T-helper 9 cell (primary cell): Measurements from ENCODE around the gene RCN1.
A peak's percentile ranks its signal among the peaks of the same experiment; 100 is the strongest.
"Not testable (repeated sequence)": the region's sequence is repeated elsewhere in the genome, so short reads cannot be mapped to it uniquely, and the experiment has no call there.

Source experiments
- DNase-seq: peaks from one replicate; pipeline ENCODE4 v3.0.0-alpha.2; 2020
- total RNA-seq, 2 donors: gene quantifications; one replicate each; lab custom pipeline; 2026; lab: John Stamatoyannopoulos, UW

Gene RCN1
- total RNA-seq = 3.8 to 4.3 reads per million in 2 donors

- peak; percentile 16 for DNase-seq
Observed at GRCh38 chr11:32090545-32091370, at the start of gene RCN1. Gene RCN1 (plus strand): TSS chr11:32091074. CDS start chr11:32091197, 123 bp downstream.

GRCh38 chr11:32043737-32044136 lies 47.1 kb upstream of the RCN1 start:
- DNase-seq = no peak

- no peak for DNase-seq
Observed at GRCh38 chr11:32044158-32044863, 46.6 kb upstream of the RCN1 start.

GRCh38 chr11:32045456-32045855 lies 45.4 kb upstream of the RCN1 start:
- DNase-seq = no peak

GRCh38 chr11:32050264-32050663 lies 40.6 kb upstream of the RCN1 start:
- DNase-seq = no peak

- peak; percentile 38 for DNase-seq
Observed at GRCh38 chr11:32052215-32052614, 38.7 kb upstream of the RCN1 start.

GRCh38 chr11:32053151-32053888 lies 37.6 kb upstream of the RCN1 start:
- DNase-seq = no peak

DNA sequence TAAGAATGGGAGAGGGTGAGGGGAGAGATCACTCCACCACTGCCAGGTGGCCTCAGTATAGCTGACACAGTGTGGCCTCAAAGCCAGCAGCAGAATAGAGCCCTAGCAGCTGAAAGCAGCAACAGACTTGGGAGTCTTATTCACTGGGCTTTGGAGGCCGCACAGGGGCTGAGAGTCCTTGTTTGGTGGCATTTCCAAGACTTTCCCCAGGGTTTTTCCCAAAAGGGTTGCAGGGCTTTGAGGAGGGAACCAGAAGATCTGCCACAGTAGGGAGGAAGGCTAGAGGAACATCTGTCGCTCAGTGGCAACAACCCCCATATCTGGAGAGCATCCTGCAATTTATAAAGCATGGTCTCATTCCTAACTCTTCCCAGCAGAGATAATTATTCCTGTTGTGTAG lies 35.0 kb upstream of the RCN1 start:
- DNase-seq = no peak

DNA sequence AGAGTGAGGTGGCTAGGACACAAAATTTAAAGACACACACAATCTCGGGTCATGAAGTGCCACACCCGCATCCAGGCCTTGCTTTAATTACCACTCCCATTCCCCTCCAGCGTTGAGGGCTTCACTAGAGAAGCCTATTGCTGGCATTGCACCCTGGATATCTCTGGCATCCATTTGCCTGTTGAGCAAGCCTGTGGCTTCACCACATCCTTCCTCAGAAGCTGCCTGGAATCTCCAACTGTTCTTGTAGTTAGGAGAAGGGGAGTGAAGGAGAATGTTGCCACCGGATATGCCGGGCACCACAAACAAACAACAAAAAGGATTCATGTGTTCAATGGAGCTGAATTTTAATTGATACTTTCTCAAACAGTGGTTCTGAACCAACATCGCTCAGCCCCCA lies 34.4 kb upstream of the RCN1 start:
- DNase-seq = no peak

DNA sequence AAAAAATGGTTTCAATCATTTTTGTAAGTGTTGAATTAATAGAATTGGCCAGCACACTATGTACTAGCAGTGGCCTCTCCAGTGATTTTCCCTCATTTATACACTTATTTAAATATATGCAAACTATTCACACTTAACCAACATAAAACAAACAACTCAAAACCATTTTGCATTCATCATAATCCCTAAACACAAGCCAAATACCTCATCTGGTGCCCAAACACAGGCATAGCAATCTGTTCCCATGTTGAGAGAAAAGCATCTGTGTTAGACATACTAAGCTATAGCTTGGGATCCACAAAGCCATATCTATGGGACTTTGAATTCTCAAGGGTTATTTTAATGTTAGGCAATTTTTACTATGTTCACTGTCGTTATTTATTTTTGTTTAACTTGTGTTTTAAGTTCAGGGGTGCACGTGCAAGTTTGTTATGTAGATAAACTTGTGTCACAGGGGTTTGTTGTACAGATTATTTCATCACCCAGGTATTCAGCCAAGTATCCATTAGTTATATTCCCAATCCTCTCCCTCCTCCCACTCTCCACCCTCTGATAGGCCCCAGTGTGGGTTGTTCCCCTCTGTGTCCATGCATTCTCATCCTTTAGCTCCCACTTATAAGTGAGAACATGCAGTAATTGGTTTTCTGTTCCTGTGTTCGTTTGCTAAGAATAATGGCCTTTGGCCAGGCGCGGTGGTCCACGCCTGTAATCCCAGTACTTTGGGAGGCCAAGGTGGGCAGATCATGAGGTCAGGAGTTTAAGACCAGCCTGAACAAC lies 31.0 kb upstream of the RCN1 start:
- DNase-seq = no peak

- no peak for DNase-seq
Observed at GRCh38 chr11:32062540-32062939, 28.3 kb upstream of the RCN1 start.

- DNase-seq = not testable (repeated sequence)
Observed at GRCh38 chr11:32063031-32063430, 27.8 kb upstream of the RCN1 start.

- DNase-seq = no peak
Observed at GRCh38 chr11:32065865-32066629, 24.8 kb upstream of the RCN1 start.

- DNase-seq = no peak
Observed at GRCh38 chr11:32068134-32068870, 22.6 kb upstream of the RCN1 start.

DNA sequence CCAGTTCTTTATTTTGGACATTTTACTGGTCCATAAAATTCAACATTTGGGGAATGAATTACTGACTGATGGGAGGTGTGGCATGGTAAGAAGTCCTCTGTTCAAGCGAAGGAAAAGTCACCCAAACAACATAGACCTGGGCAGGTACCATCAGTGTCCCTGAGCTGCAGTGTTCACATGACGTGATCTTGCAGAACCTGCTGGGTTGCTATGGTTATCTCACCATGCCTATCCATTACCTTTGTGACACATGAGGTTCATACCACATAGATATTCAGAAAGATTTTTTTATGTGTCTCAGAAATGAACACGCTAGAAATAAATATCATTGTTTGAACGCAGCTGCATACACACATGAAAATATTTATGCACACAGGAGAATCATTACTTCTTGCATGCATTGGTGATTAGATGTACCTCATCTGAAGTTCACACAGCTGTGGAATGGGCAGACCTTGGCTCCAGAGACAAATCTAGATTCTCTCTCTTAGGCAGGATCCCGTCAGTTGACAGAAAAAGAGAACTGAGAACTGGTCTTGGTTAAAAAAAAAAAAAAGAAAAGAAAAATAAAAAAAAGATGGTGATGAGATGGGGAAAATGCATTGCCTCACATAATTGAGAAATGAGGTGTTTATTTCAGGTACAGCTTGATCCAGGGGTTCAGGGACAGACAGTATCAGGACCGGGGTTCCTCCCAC lies 21.4 kb upstream of the RCN1 start:
- DNase-seq = no peak

GRCh38 chr11:32070692-32071091 lies 20.2 kb upstream of the RCN1 start:
- no peak for DNase-seq

DNA sequence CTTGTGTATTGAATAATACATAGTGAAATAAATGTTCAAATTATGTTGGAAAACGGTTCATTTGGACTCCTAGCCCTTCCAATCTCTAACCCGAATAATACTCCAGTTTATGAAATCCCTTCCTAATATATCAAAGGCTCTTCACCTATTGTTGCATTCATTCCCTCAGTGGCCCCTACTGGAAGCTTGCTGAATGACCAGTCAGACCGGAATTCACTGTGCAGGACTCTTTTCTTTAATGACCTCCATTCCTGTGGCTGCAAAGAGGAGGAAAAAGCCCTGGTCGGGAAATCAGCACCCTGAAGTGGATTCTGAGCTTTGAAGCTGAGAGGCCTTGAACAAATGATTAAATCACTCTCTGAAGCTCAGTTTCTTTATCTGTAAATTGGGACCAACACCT lies 19.1 kb upstream of the RCN1 start:
- DNase-seq = no peak

- no peak for DNase-seq
Observed at GRCh38 chr11:32072872-32073643, 17.8 kb upstream of the RCN1 start.

GRCh38 chr11:32073644-32074026 lies 17.2 kb upstream of the RCN1 start:
- DNase-seq = no peak

DNA sequence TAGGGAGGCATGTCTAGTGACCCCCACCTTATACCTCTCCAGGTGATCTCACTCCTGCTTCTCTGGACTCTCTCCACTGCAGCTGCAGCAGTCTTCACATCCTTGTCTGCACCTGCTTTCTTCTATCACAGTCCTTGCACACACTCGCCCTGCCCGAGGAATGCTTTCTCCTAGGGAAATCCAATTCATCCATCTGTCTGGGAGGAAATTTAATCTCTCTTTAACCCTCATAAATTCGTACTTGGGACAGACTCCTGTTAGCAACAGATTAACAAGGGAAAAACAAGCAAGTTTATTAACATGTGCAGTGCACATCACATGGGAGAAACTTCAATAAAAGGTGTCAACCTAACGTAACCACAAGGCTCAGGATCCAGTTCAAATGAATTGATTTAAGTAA lies 11.3 kb upstream of the RCN1 start:
- DNase-seq = no peak
